Mesenchymal stem cell (in vitro differentiated cells and primary cell): ENCODE data around the gene CHRM2.

Experiments
- DNase-seq: peaks from one replicate; pipeline ENCODE4 v3.0.0-alpha.2; 2013
- H2AFZ ChIP-seq: one replicate; pipeline ENCODE4 v1.6.1; 2013; ENCODE audit warnings: low read depth, mild to moderate bottlenecking, control low read depth, inconsistent platforms, low read length, moderate library complexity
- H2AK5ac ChIP-seq: 2 replicates; pipeline ENCODE4 v1.6.1; 2013; ENCODE audit warnings: low read length, moderate library complexity, mild to moderate bottlenecking, inconsistent platforms; ENCODE audit not compliant: severe bottlenecking
- H2BK120ac ChIP-seq: one replicate; pipeline ENCODE4 v1.6.1; 2013; ENCODE audit warnings: low read depth, mild to moderate bottlenecking, inconsistent platforms, low read length, moderate library complexity
- H2BK12ac ChIP-seq, 2 experiments: one replicate each; pipeline ENCODE4 v1.6.1; 2013; ENCODE audit warnings: inconsistent platforms in 2 of 2, low read length in 2 of 2, mild to moderate bottlenecking in 2 of 2, moderate library complexity in 2 of 2, control low read depth in 1 of 2
- H2BK15ac ChIP-seq: one replicate; pipeline ENCODE4 v1.6.1; 2013; ENCODE audit warnings: mild to moderate bottlenecking, low read depth, inconsistent platforms; ENCODE audit not compliant: poor library complexity, severe bottlenecking
- H2BK5ac ChIP-seq: 2 replicates; pipeline ENCODE4 v1.6.1; 2013; ENCODE audit warnings: low read depth, mild to moderate bottlenecking, low read length, control low read depth, inconsistent platforms; ENCODE audit not compliant: poor library complexity, severe bottlenecking
- H3K14ac ChIP-seq, 2 experiments: one replicate each; pipeline ENCODE4 v1.6.1; 2013; ENCODE audit warnings: inconsistent platforms in 2 of 2, low read length in 2 of 2, control low read depth in 1 of 2, mild to moderate bottlenecking in 1 of 2, moderate library complexity in 1 of 2
- H3K18ac ChIP-seq, 2 experiments: one replicate each; pipeline ENCODE4 v1.6.1; 2013; ENCODE audit warnings: inconsistent platforms in 2 of 2, low read length in 2 of 2, control low read depth in 1 of 2, low read depth in 1 of 2, mild to moderate bottlenecking in 1 of 2
- H3K23ac ChIP-seq, 2 experiments: one replicate each; pipeline ENCODE4 v1.6.1; 2013; ENCODE audit warnings: inconsistent platforms in 2 of 2, low read length in 2 of 2, mild to moderate bottlenecking in 2 of 2, moderate library complexity in 2 of 2, control low read depth in 1 of 2
- H3K27ac ChIP-seq: 2 replicates; pipeline ENCODE4 v1.5.1; 2013; ENCODE audit warnings: mild to moderate bottlenecking, moderate library complexity, low read length, control low read depth, inconsistent platforms; ENCODE audit not compliant: poor library complexity, severe bottlenecking
- H3K27me3 ChIP-seq, 2 experiments: 2 replicates each; pipeline versions ENCODE4 v1.6.1 to v1.7.0; 2013; ENCODE audit warnings: low read length in 2 of 2, mild to moderate bottlenecking in 2 of 2, moderate library complexity in 2 of 2, control low read depth in 1 of 2, inconsistent platforms in 1 of 2; ENCODE audit not compliant: control insufficient read depth in 1 of 2, insufficient read depth in 1 of 2
- H3K36me3 ChIP-seq, 2 experiments: 2 replicates each; pipeline versions ENCODE4 v1.6.1 to v1.7.0; 2013; ENCODE audit warnings: low read length in 2 of 2, control low read depth in 1 of 2, inconsistent platforms in 1 of 2, low read depth in 1 of 2, mild to moderate bottlenecking in 1 of 2; ENCODE audit not compliant: insufficient read depth in 2 of 2, control insufficient read depth in 1 of 2
- H3K4ac ChIP-seq, 2 experiments: one replicate each; pipeline ENCODE4 v1.6.1; 2013; ENCODE audit warnings: inconsistent platforms in 2 of 2, low read length in 2 of 2, mild to moderate bottlenecking in 2 of 2, moderate library complexity in 2 of 2, control low read depth in 1 of 2, low read depth in 1 of 2
- H3K4me1 ChIP-seq: 2 replicates; pipeline ENCODE4 v1.6.1; 2013; ENCODE audit warnings: low read depth, low read length, control low read depth; ENCODE audit not compliant: control insufficient read depth, insufficient read depth
- H3K4me2 ChIP-seq: 2 replicates; pipeline ENCODE4 v1.6.1; 2013; ENCODE audit warnings: low read length, mild to moderate bottlenecking, inconsistent platforms; ENCODE audit not compliant: poor library complexity, severe bottlenecking
- H3K4me3 ChIP-seq, 2 experiments: 2 replicates each; pipeline versions ENCODE4 v1.5.1 to v1.7.0; 2013; ENCODE audit warnings: low read length in 2 of 2, mild to moderate bottlenecking in 2 of 2, control low read depth in 1 of 2, low read depth in 1 of 2; ENCODE audit not compliant: insufficient read depth in 1 of 2
- H3K79me1 ChIP-seq: replicated peaks from 2 replicates; pipeline ENCODE4 v1.6.1; 2013; ENCODE audit warnings: mild to moderate bottlenecking, control low read depth, low read length, inconsistent platforms; ENCODE audit not compliant: poor library complexity, severe bottlenecking
- H3K9ac ChIP-seq: 2 replicates; pipeline ENCODE4 v1.7.0; 2013; ENCODE audit warnings: mild to moderate bottlenecking, low read length, moderate library complexity
- H3K9me3 ChIP-seq: 2 replicates; pipeline ENCODE4 v1.7.0; 2013; ENCODE audit warnings: mild to moderate bottlenecking, low read length; ENCODE audit not compliant: control insufficient read depth
- H4K8ac ChIP-seq: one replicate; pipeline ENCODE4 v1.6.1; 2013; ENCODE audit warnings: inconsistent platforms, mild to moderate bottlenecking, low read length, moderate library complexity
- H4K91ac ChIP-seq: one replicate; pipeline ENCODE4 v1.6.1; 2013; ENCODE audit warnings: mild to moderate bottlenecking, low read length, inconsistent platforms
- WGBS: methylation state at CpG from one replicate; pipeline ENCODE4 v1.1.7; 2013; ENCODE audit warnings: mixed read lengths; 5-methylcytosine and 5-hydroxymethylcytosine counted together

The CHRM2 gene

GRCh38 chr7:136870866-136871487 lies 2.5 kb downstream of the CHRM2 start:
- H3K18ac ChIP-seq, result peak overlapping the region; percentile 94 to 96
- peaks cover 30% of the 10 kb centered on the region for H3K4me1 ChIP-seq
- peak overlapping the region; percentile 85 for H2BK120ac ChIP-seq
- H3K4me3 ChIP-seq, result peak overlapping the region; percentile 57 to 65
- peak overlapping the region; percentile 87 to 89 for H2BK12ac ChIP-seq
- peak overlapping the region; percentile 26 for H2BK15ac ChIP-seq
- no peaks in the 10 kb centered on the region for H3K9me3 ChIP-seq
- H2AFZ ChIP-seq, result peak overlapping the region; percentile 29
- peak overlapping the region; percentile 4 to 51 for H3K4ac ChIP-seq
- H3K27me3 ChIP-seq, result peaks cover 45 to 61% of the 10 kb centered on the region in 2 experiments
- peak overlapping the region; percentile 99 for H3K4me2 ChIP-seq
- no peaks in the 10 kb centered on the region for H3K79me1 ChIP-seq
- peak; percentile 54 for DNase-seq
- peak overlapping the region; percentile 88 for H4K8ac ChIP-seq
- 2% methylated on average over 41 of the region's 41 CpGs for WGBS
- no peak overlapping the region for H2BK5ac ChIP-seq
- no peak overlapping the region for H3K9ac ChIP-seq
- H4K91ac ChIP-seq, result peak overlapping the region; percentile 80
- peak overlapping the region in 1 of 2 experiments; percentile 79 for H3K23ac ChIP-seq
- no peak overlapping the region for H2AK5ac ChIP-seq
- H3K27ac ChIP-seq, result no peak overlapping the region
- peak overlapping the region in 1 of 2 experiments; percentile 84 for H3K14ac ChIP-seq
- no peaks in the 10 kb centered on the region for H3K36me3 ChIP-seq

- H2BK12ac ChIP-seq, result no peak overlapping the region
- 45% methylated on average over 1 of the region's 2 CpGs for WGBS
- H3K18ac ChIP-seq, result no peak overlapping the region
- no peak overlapping the region for H3K4ac ChIP-seq
- H3K9ac ChIP-seq, result no peak overlapping the region
- no peak overlapping the region for H4K8ac ChIP-seq
- H2BK15ac ChIP-seq, result no peak overlapping the region
- H4K91ac ChIP-seq, result no peak overlapping the region
- no peaks in the 10 kb centered on the region for H3K9me3 ChIP-seq
- H3K27me3 ChIP-seq, result peaks cover 30 to 40% of the 10 kb centered on the region in 2 experiments
- no peak overlapping the region for H3K4me2 ChIP-seq
- H3K79me1 ChIP-seq, result no peaks in the 10 kb centered on the region
- no peak overlapping the region for H2BK5ac ChIP-seq
- no peak overlapping the region for H2AFZ ChIP-seq
- H3K4me3 ChIP-seq, result no peak overlapping the region
- no peak overlapping the region for H3K23ac ChIP-seq
- no peak overlapping the region for H3K27ac ChIP-seq
- no peak overlapping the region for H2BK120ac ChIP-seq
- peak; percentile 63 for DNase-seq
- H2AK5ac ChIP-seq, result no peak overlapping the region
- peaks cover 19% of the 10 kb centered on the region for H3K4me1 ChIP-seq
- no peaks in the 10 kb centered on the region for H3K36me3 ChIP-seq
- no peak overlapping the region for H3K14ac ChIP-seq
These were observed 6.1 kb downstream of the CHRM2 start for GRCh38 chr7:136874393-136875032.

- Histone ChIP-seq H3K4me2 (no peak overlapping the region), H2BK5ac (no peak overlapping the region), H2BK12ac (no peak overlapping the region), H4K91ac (no peak overlapping the region), H2AK5ac (no peak overlapping the region), H3K9ac (no peak overlapping the region), H2BK15ac (no peak overlapping the region), H3K14ac (no peak overlapping the region), H3K79me1 (no peaks in the 10 kb centered on the region), H3K23ac (no peak overlapping the region), H2BK120ac (no peak overlapping the region), H3K18ac (no peak overlapping the region), H4K8ac (no peak overlapping the region), H3K9me3 (no peaks in the 10 kb centered on the region), H3K27ac (no peak overlapping the region), H3K27me3 (peaks cover 2 to 10% of the 10 kb centered on the region in 2 experiments), H3K4ac (no peak overlapping the region), H3K4me3 (no peak overlapping the region), H3K36me3 (no peaks in the 10 kb centered on the region), H3K4me1 (no peaks in the 10 kb centered on the region), H2AFZ (no peak overlapping the region)
- peak; percentile 7 for DNase-seq
- 80% methylated on average over 1 of the region's 1 CpG for WGBS
These were observed 9.1 kb downstream of the CHRM2 start for GRCh38 chr7:136877509-136877908.

GRCh38 chr7:136877990-136878389 lies 9.5 kb downstream of the CHRM2 start:
- no peak overlapping the region for H3K9ac ChIP-seq
- no peaks in the 10 kb centered on the region for H3K36me3 ChIP-seq
- H3K4me3 ChIP-seq, result no peak overlapping the region
- no peak overlapping the region for H4K91ac ChIP-seq
- H2BK120ac ChIP-seq, result no peak overlapping the region
- no peak overlapping the region for H3K4ac ChIP-seq
- no CpG with 5 or more reads among the region's 2 CpGs for WGBS
- no peak overlapping the region for H3K27ac ChIP-seq
- no peak overlapping the region for H3K14ac ChIP-seq
- no peak overlapping the region for H4K8ac ChIP-seq
- H3K27me3 ChIP-seq, result peaks cover 0 to 8% of the 10 kb centered on the region in 2 experiments
- no peak overlapping the region for H3K23ac ChIP-seq
- no peak overlapping the region for H2AFZ ChIP-seq
- DNase-seq, result peak; percentile 12
- H3K79me1 ChIP-seq, result no peaks in the 10 kb centered on the region
- no peak overlapping the region for H3K4me2 ChIP-seq
- H2AK5ac ChIP-seq, result no peak overlapping the region
- no peak overlapping the region for H2BK5ac ChIP-seq
- H3K18ac ChIP-seq, result no peak overlapping the region
- H2BK12ac ChIP-seq, result no peak overlapping the region
- H3K4me1 ChIP-seq, result no peaks in the 10 kb centered on the region
- no peak overlapping the region for H2BK15ac ChIP-seq
- H3K9me3 ChIP-seq, result no peaks in the 10 kb centered on the region
